ENCODE data around the gene CLDN6.
"Not testable (repeated sequence)": the region's sequence is repeated elsewhere in the genome, so short reads cannot be mapped to it uniquely, and the experiment has no call there.

Gene CLDN6

GRCh38 chr16:3052571-3053329, 34.8 kb upstream of the CLDN6 start:
- not testable (repeated sequence) for H3K27ac ChIP-seq; DNase-seq (ENCODE audit: low read depth, low spot score)

- no peak for DNase-seq (ENCODE audit: low read depth, low spot score)
- H3K27ac ChIP-seq: no peak overlapping the region
Measured at GRCh38 chr16:3051494-3051893, 33.5 kb upstream of the CLDN6 start.

- no peak for DNase-seq (ENCODE audit: low read depth, low spot score)
- H3K27ac ChIP-seq: no peak overlapping the region
Measured at GRCh38 chr16:3051009-3051408, 33.0 kb upstream of the CLDN6 start.

- no peak for DNase-seq (ENCODE audit: low read depth, low spot score)
Measured at GRCh38 chr16:3050487-3050886, 32.5 kb upstream of the CLDN6 start.

GRCh38 chr16:3049921-3050481, 32.0 kb upstream of the CLDN6 start:
- DNase-seq (ENCODE audit: low read depth, low spot score): no peak
- H3K27ac ChIP-seq: no peak overlapping the region

More at GRCh38 chr16:3050487-3050886, 32.5 kb upstream of the CLDN6 start:
- no peak overlapping the region for H3K27ac ChIP-seq

GRCh38 chr16:3047387-3047720, 29.4 kb upstream of the CLDN6 start:
- no peak overlapping the region for H3K27ac ChIP-seq
- DNase-seq (ENCODE audit: low read depth, low spot score): no peak

- H3K27ac ChIP-seq: no peak overlapping the region
- no peak for DNase-seq (ENCODE audit: low read depth, low spot score)
Measured at GRCh38 chr16:3046641-3047386, 28.8 kb upstream of the CLDN6 start.

- no peak within 1 kb of the TSS for H3K27ac ChIP-seq
- DNase-seq (ENCODE audit: low read depth, low spot score): no peak
Measured at GRCh38 chr16:3045758-3046640, 28.0 kb upstream of the CLDN6 start, which contains the start of gene MMP25. MMP25 (plus strand) TSS chr16:3046561; CDS start chr16:3046918, 357 bp downstream.

GRCh38 chr16:3044708-3045107, 26.7 kb upstream of the CLDN6 start:
- no peak for DNase-seq (ENCODE audit: low read depth, low spot score)
- no peak overlapping the region for H3K27ac ChIP-seq

- no peak for DNase-seq (ENCODE audit: low read depth, low spot score)
- no peak overlapping the region for H3K27ac ChIP-seq
Measured at GRCh38 chr16:3042376-3042775, 24.4 kb upstream of the CLDN6 start.

GRCh38 chr16:3038896-3039295, 20.9 kb upstream of the CLDN6 start:
- no peak overlapping the region for H3K27ac ChIP-seq
- no peak for DNase-seq (ENCODE audit: low read depth, low spot score)

- H3K27ac ChIP-seq: peak overlapping the region; percentile 49
- DNase-seq (ENCODE audit: low read depth, low spot score): no peak
Measured at GRCh38 chr16:3038256-3038655, 20.3 kb upstream of the CLDN6 start.

- no peak for DNase-seq (ENCODE audit: low read depth, low spot score)
- H3K27ac ChIP-seq: peak within 1 kb of the TSS; percentile 49
Measured at GRCh38 chr16:3036726-3037315, 18.8 kb upstream of the CLDN6 start, which contains the start of gene BICDL2. BICDL2 (minus strand) TSS chr16:3036944; CDS start chr16:3035496, 1,448 bp downstream.

- peak overlapping the region; percentile 46 for H3K27ac ChIP-seq
- DNase-seq (ENCODE audit: low read depth, low spot score): no peak
Measured at GRCh38 chr16:3035972-3036725, 18.2 kb upstream of the CLDN6 start.

- no peak for DNase-seq (ENCODE audit: low read depth, low spot score)
- no peak overlapping the region for H3K27ac ChIP-seq
Measured at GRCh38 chr16:3035289-3035971, 17.4 kb upstream of the CLDN6 start.

- DNase-seq (ENCODE audit: low read depth, low spot score): no peak
- H3K27ac ChIP-seq: no peak overlapping the region
Measured at GRCh38 chr16:3032624-3033023, 14.6 kb upstream of the CLDN6 start.

- DNase-seq (ENCODE audit: low read depth, low spot score): no peak
Measured at GRCh38 chr16:3030222-3031212, 12.5 kb upstream of the CLDN6 start.

More at GRCh38 chr16:3030222-3031212, 12.5 kb upstream of the CLDN6 start:
- H3K27ac ChIP-seq: no peak overlapping the region

All from epithelial cell of prostate (primary cell).